GM21367 (cell line): Measurements from ENCODE around the gene MBLAC1.

Experiments used
- ATAC-seq: cut with Tn5 transposase; IDR thresholded peaks from one replicate; pipeline ENCODE4 v1.9.1; 2021; ENCODE audit not compliant: unreplicated experiment

The MBLAC1 gene

GRCh38 chr7:100170101-100170897 lies 43.5 kb downstream of the MBLAC1 start:
- no peak for ATAC-seq

GRCh38 chr7:100171087-100171681 lies 44.4 kb downstream of the MBLAC1 start:
- no peak for ATAC-seq

GRCh38 chr7:100171840-100172239 lies 45.1 kb downstream of the MBLAC1 start:
- ATAC-seq = no peak

GRCh38 chr7:100173806-100174495 lies 47.2 kb downstream of the MBLAC1 start:
- ATAC-seq = no peak

- ATAC-seq = no peak
These were observed 47.8 kb downstream of the MBLAC1 start for GRCh38 chr7:100174582-100174981.

GRCh38 chr7:100175296-100175935 lies 48.6 kb downstream of the MBLAC1 start:
- ATAC-seq = no peak

GRCh38 chr7:100176096-100177044 lies 49.6 kb downstream of the MBLAC1 start:
- no peak for ATAC-seq

GRCh38 chr7:100177045-100178001 lies 50.6 kb downstream of the MBLAC1 start, which contains the start of the genes GPC2 and STAG3:
Gene GPC2, minus strand, starts transcription at chr7:100177381. Its CDS starts 182 bp downstream, at chr7:100177199.
Gene STAG3, plus strand, starts transcription at chr7:100177918. Its CDS starts 2,639 bp downstream, at chr7:100180557.
- ATAC-seq = peak; percentile 73
